ENCODE measurements around the gene UST. TPM values are rescaled to one million over a fixed set of nuclear protein-coding genes. Genes with fewer than 3 reads are reported as not detected.
A peak's percentile ranks its signal among the peaks of the same experiment; 100 is the strongest.

Gene UST
- total and polyA plus RNA-seq, 2 of the 8 experiments (the other 6 are each of a cell fraction or from before 2014, with no cell fraction given): 13.5 to 34.5 TPM

DNA sequence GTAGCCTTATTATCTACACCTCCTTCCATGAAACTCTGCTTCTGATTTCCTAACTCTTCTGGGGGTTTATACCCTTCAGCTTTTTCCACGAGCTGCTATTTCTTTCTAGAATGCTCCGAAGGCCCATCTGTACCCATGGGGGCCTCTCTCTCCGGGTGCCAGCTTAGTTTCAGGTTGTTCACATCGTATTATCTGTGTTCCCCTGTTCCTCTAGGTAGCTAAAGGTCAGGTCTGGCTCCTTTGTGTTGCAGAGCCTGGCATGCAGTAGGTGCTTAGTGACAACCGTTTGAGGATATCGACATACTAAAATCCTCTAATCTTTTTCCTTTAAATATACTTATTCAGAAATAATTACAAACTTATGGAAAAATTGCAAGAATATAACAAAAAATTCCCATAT, 73.0 kb downstream of the UST start:
- H3K14ac ChIP-seq (ENCODE audit: insufficient read length): no peak overlapping the region
- peak overlapping the region; percentile 69 for H2BK120ac ChIP-seq (replicated peaks; ENCODE audit: low read depth, low read length)
- WGBS, 2 experiments (ENCODE audit: extremely low coverage in 1 of 2, insufficient coverage in 1 of 2, insufficient read length in 1 of 2, insufficient replicate concordance in 2 of 2, low coverage in 1 of 2, low lambda C conversion rate in 2 of 2, missing lambda C conversion rate in 1 of 2): 47% methylated on average over 6 of the region's 6 CpGs; no CpG with 5 or more reads in 1 of the 2 experiments
- H3K4ac ChIP-seq (replicated peaks; ENCODE audit: insufficient read length, low read depth, low read length): peak overlapping the region; percentile 78
- DNase-seq (ENCODE audit: low read depth in 1 of 2, low spot score in 2 of 2) (no peak), FAIRE-seq (peak; percentile 13)
- peaks cover 0 to 2% (median 0%) of the 10 kb centered on the region in 4 experiments; a peak in 2 of 8 replicates for H3K36me3 ChIP-seq (ENCODE audit: control insufficient read depth in 2 of 4, insufficient read depth in 4 of 4, low read length in 3 of 4)
- H3K4me2 ChIP-seq (ENCODE audit: insufficient read depth in 1 of 2, low read depth in 2 of 2, low read length in 2 of 2): peak overlapping the region in 1 of 2 experiments; percentile 33; a peak in 2 of 4 replicates
- H3K27ac ChIP-seq (ENCODE audit: low read depth, low read length): 0 out of 2 replicates have a peak overlapping the region, but pooled peaks have one; percentile 17
- CTCF ChIA-PET (ENCODE audit: partially characterized antibody): no interaction called here
- peak overlapping the region; percentile 61; the same call in 1 of the 2 replicates for H2BK12ac ChIP-seq (ENCODE audit: low read depth, low read length)
- H3K4me3 ChIP-seq (ENCODE audit: extremely low read depth in 1 of 4, insufficient read depth in 2 of 4, low read depth in 3 of 4, low read length in 4 of 4): peak overlapping the region in 1 of 4 experiments; percentile 39; a peak in 1 of 8 replicates
- 0 out of 4 replicates have a peak, but pooled peaks cover 0 to 4% of the 10 kb centered on the region in 2 experiments for H3K9me3 ChIP-seq (ENCODE audit: insufficient read depth in 2 of 2, low read depth in 1 of 2, low read length in 1 of 2)
- H3K23me2 ChIP-seq (ENCODE audit: low read depth, low read length): no peaks in the 10 kb centered on the region
- H3K27me3 ChIP-seq (replicated peaks in 1 of 4; ENCODE audit: control insufficient read depth in 3 of 4, extremely low read depth in 1 of 4, insufficient read depth in 3 of 4, low read length in 3 of 4): no peaks in the 10 kb centered on the region
- no peak overlapping the region for H4K8ac ChIP-seq (ENCODE audit: extremely low read depth, insufficient read depth, low read length)
- no peak overlapping the region for H2BK15ac ChIP-seq (ENCODE audit: low read length)
- peak overlapping the region; percentile 84 for H2AK5ac ChIP-seq (ENCODE audit: low read depth, low read length)
- no peak overlapping the region for H3K23ac ChIP-seq (ENCODE audit: insufficient read length)
- peaks cover 2% of the 10 kb centered on the region; the same call in 1 of the 2 replicates for H3K79me1 ChIP-seq (ENCODE audit: low read depth, low read length)
- 0 out of 2 replicates have a peak overlapping the region, but pooled peaks have one; percentile 55 for H2BK5ac ChIP-seq (ENCODE audit: low read depth, low read length)
- H3K56ac ChIP-seq (replicated peaks; ENCODE audit: insufficient read length, low read depth, low read length): peak overlapping the region; percentile 67
- no peak overlapping the region for H3K9ac ChIP-seq (replicated peaks in 1 of 4; ENCODE audit: extremely low read depth in 1 of 4, low read depth in 3 of 4, low read length in 3 of 4)
- peak overlapping the region; percentile 90 for H4K91ac ChIP-seq (replicated peaks; ENCODE audit: insufficient read length, low read length)
- no peak overlapping the region for H2AFZ ChIP-seq (ENCODE audit: low read length)
- H4K20me1 ChIP-seq (replicated peaks in 1 of 2; ENCODE audit: control insufficient read depth in 1 of 2, insufficient read depth in 2 of 2, low read length in 2 of 2): no peaks in the 10 kb centered on the region
- H3K79me2 ChIP-seq (ENCODE audit: control insufficient read depth in 1 of 2, insufficient read depth in 2 of 2, low read length in 2 of 2): peaks cover 4 to 81% of the 10 kb centered on the region in 2 experiments; a peak in 3 of 4 replicates
- H3K18ac ChIP-seq (ENCODE audit: extremely low read depth, low read length): peak overlapping the region; percentile 80
- H2BK20ac ChIP-seq (ENCODE audit: low read length): peak overlapping the region; percentile 73; the same call in 1 of the 2 replicates
- H3K4me1 ChIP-seq (replicated peaks in 1 of 4; ENCODE audit: control insufficient read depth in 3 of 4, insufficient read depth in 4 of 4, low read length in 3 of 4): peaks cover 5 to 29% (median 18%) of the 10 kb centered on the region in 4 experiments; a peak in 6 of 7 replicates
- peak overlapping the region; percentile 94 for H4K5ac ChIP-seq (ENCODE audit: insufficient read length, low read depth, low read length)
- POLR2A ChIA-PET (ENCODE audit: partially characterized antibody): interaction anchor here (0.5 to 1.5 kb wide), 2 partner anchors 49 to 139 kb away, joined by 3 to 5 read pairs; no protein-coding TSS in a partner anchor
- TF ChIP-seq RAD21 (IDR thresholded peaks at IDR 0.05 in 1 of 2, conservative IDR thresholded peaks at IDR 0.05 in 1 of 2; ENCODE audit: low read depth in 2 of 2, low read length in 2 of 2) (no peak), EP300 (IDR thresholded peaks at IDR 0.05; ENCODE audit: borderline replicate concordance in 1 of 2, low read depth in 2 of 2, low read length in 2 of 2) (no peak), SP2 (IDR thresholded peaks at IDR 0.05; ENCODE audit: low read length) (no peak), CTBP2 (IDR thresholded peaks at IDR 0.05; ENCODE audit: borderline replicate concordance, insufficient read depth, insufficient read length, low read length) (no peak), TAF1 (IDR thresholded peaks at IDR 0.05; ENCODE audit: low read depth, low read length) (no peak), KDM1A (IDR thresholded peaks at IDR 0.05; ENCODE audit: borderline replicate concordance, low read length) (no peak), RBBP5 (IDR thresholded peaks at IDR 0.05; ENCODE audit: borderline replicate concordance, low read depth, low read length) (no peak), SIN3A (conservative IDR thresholded peaks at IDR 0.05 in 1 of 2, IDR thresholded peaks at IDR 0.05 in 1 of 2; ENCODE audit: low read depth in 1 of 2, low read length in 2 of 2) (no peak), ASH2L (IDR thresholded peaks at IDR 0.05; ENCODE audit: low read length) (no peak), SP1 (IDR thresholded peaks at IDR 0.05; ENCODE audit: low read depth, low read length) (no peak), RNF2 (IDR thresholded peaks at IDR 0.05; ENCODE audit: borderline replicate concordance, low read depth, low read length, missing control alignments, poor library complexity, severe bottlenecking) (no peak), SIRT6 (IDR thresholded peaks at IDR 0.05; ENCODE audit: low read length) (no peak)

Measured in H1 (cell line).